Calu3 (cell line): ENCODE results near the gene EDEM2. TPM values are rescaled to one million over a fixed set of nuclear protein-coding genes. Genes with fewer than 3 reads are reported as not detected.
A peak's percentile ranks its signal among the peaks of the same experiment; 100 is the strongest.

Experiments used
- BruUV-seq: library from RNA; stranded (reverse); fragments of 400-500 nt; replicated peaks from 2 replicates; lab custom pipeline; 2021; lab: Mats Ljungman, UMichigan
- CTCF ChIA-PET: fragments of 300-600 bp; sonication (Branson Sonifier 250); formaldehyde crosslinking; loops from one replicate; lab custom pipeline; 2022; ENCODE audit warnings: antibody characterized with exemption; lab: Charles Lee
- DNase-seq: peaks from one replicate; pipeline ENCODE4 v3.0.0; 2022
- H3K27ac Mint-ChIP-seq: one replicate; pipeline ENCODE4 v1.8.0; 2022; ENCODE audit warnings: mixed read lengths; ENCODE audit not compliant: unreplicated experiment
- H3K27me3 Mint-ChIP-seq: one replicate; pipeline ENCODE4 v1.8.0; 2022; ENCODE audit warnings: mixed read lengths; ENCODE audit not compliant: unreplicated experiment
- H3K36me3 Mint-ChIP-seq: one replicate; pipeline ENCODE4 v1.8.0; 2022; ENCODE audit warnings: mild to moderate bottlenecking, moderate library complexity, mixed read lengths; ENCODE audit not compliant: insufficient read depth, unreplicated experiment
- H3K4me1 Mint-ChIP-seq: one replicate; pipeline ENCODE4 v1.8.0; 2022; ENCODE audit warnings: mild to moderate bottlenecking, low read depth, mixed read lengths; ENCODE audit not compliant: unreplicated experiment
- H3K4me3 Mint-ChIP-seq: one replicate; pipeline ENCODE4 v1.8.0; 2022; ENCODE audit warnings: mild to moderate bottlenecking, low read depth, moderate library complexity, mixed read lengths; ENCODE audit not compliant: unreplicated experiment
- H3K9me3 Mint-ChIP-seq: one replicate; pipeline ENCODE4 v1.8.0; 2022; ENCODE audit warnings: low read depth, mixed read lengths; ENCODE audit not compliant: unreplicated experiment
- CTCF ChIP-seq: fragments of 200-600 bp; IDR thresholded peaks from one replicate; pipeline ENCODE4 v1.8.0; 2022; ENCODE audit warnings: antibody characterized with exemption; ENCODE audit not compliant: unreplicated experiment
- intact Hi-C: fragments of 100-400 bp; cut with micrococcal nuclease; formaldehyde crosslinking; loops from one replicate; pipeline ENCODE4 v1.10.0; 2022; ENCODE audit not compliant: unreplicated experiment
- total RNA-seq: library from RNA; stranded (reverse); gene quantifications from 2 replicates; pipeline ENCODE4 v1.2.3, GENCODE V29; 2022

The EDEM2 gene
- total RNA-seq, 1 experiment from 2014 or later: 49.4 TPM

GRCh38 chr20:35145141-35145564 lies 2.0 kb downstream of the EDEM2 start:
- DNase-seq: peak; percentile 66
- Mint-ChIP-seq H3K27ac (peak overlapping the region; percentile 18), H3K36me3 (peaks cover 44% of the 10 kb centered on the region), H3K9me3 (no peaks in the 10 kb centered on the region), H3K4me1 (peaks cover 25% of the 10 kb centered on the region), H3K27me3 (no peaks in the 10 kb centered on the region), H3K4me3 (peak overlapping the region; percentile 87)
- CTCF ChIA-PET: interaction anchor here (0.5 to 3.5 kb wide), 40 partner anchors 11 to 601 kb away, joined by 3 to 86 read pairs (median 4); partner anchors contain the start of genes ACSS2, CEP250, EIF6 and MMP24
- BruUV-seq: no TSS peak
- peak; percentile 74 for TF ChIP-seq CTCF
- intact Hi-C loops: loop anchor here (1.0 to 5.0 kb wide), 3 partner anchors 63 to 313 kb away; no protein-coding TSS in a partner anchor

DNA sequence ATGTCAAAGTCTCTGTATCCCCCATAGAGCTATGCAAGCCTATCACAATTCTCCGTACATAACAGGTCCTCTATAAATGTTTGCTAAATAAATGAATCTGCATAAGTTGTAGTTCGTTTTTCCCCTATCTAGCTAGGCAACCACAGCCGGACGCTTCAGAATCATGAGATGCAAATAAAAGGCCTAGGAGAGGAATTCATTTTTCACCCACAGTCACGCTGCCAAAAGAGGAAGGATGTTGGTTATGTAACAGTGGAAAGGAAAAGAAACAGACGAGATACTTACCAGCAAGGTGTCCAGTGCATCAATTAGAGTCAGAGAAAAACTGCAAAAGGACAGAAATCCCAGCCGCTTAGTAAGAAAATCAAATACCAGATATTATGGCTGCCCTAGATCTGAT lies 2.4 kb downstream of the EDEM2 start:
- no peak overlapping the region for H3K4me3 Mint-ChIP-seq
- H3K9me3 Mint-ChIP-seq: no peaks in the 10 kb centered on the region
- no peak for DNase-seq

DNA sequence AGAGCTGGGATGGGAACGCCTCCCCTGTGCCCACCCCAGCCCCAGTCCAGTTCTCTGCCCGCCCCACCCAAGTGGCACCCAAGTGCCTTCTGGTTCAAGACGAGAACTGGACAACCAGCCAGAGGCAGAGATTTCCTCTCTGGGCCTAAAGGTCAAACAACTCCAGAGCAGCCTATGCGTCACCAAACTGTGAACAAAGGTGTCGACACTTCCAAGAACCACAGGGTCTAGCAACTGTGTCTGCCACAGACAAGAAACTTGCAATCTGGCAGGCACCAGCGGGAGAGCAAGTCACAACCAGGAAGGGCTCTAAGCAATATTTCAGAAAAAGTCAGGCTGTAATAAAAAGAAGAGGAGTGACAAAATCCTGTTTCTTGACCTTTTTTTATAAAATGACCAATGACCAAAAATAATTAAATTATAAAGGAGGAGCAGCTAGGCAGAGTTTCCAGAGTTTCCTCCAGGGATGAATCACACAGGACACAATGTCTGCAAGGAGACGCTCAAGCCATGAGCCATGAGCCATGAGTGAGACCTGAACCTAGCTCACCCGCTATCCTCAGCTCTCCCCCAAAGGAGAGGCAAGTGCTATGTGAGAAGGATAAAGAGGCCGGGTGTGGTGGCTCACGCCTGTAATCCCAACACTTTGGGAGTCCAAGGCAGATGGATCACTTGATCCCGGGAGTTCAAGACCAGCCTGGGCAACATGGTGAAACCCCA lies 11.1 kb downstream of the EDEM2 start:
- Mint-ChIP-seq H3K9me3 (no peaks in the 10 kb centered on the region), H3K27me3 (no peaks in the 10 kb centered on the region), H3K36me3 (peaks cover 68% of the 10 kb centered on the region), H3K27ac (no peak overlapping the region), H3K4me3 (no peak overlapping the region), H3K4me1 (no peaks in the 10 kb centered on the region)
- CTCF ChIA-PET: no interaction called here
- intact Hi-C loops: no loop called here
- BruUV-seq: no TSS peak
- TF ChIP-seq CTCF: no peak
- DNase-seq: no peak

More for the DNA sequence above, 2.4 kb downstream of the EDEM2 start:
- H3K4me1 Mint-ChIP-seq: peaks cover 25% of the 10 kb centered on the region
- TF ChIP-seq CTCF: no peak
- peak overlapping the region; percentile 18 for H3K27ac Mint-ChIP-seq
- H3K36me3 Mint-ChIP-seq: peaks cover 48% of the 10 kb centered on the region
- no TSS peak for BruUV-seq
- no peaks in the 10 kb centered on the region for H3K27me3 Mint-ChIP-seq
- intact Hi-C loops: loop anchor here (1.0 to 5.0 kb wide), 3 partner anchors 64 to 312 kb away; no protein-coding TSS in a partner anchor
- CTCF ChIA-PET: interaction anchor here (0.5 to 3.5 kb wide), 40 partner anchors 10 to 601 kb away, joined by 3 to 86 read pairs (median 4); partner anchors contain the start of genes ACSS2, CEP250, EIF6 and MMP24

DNA sequence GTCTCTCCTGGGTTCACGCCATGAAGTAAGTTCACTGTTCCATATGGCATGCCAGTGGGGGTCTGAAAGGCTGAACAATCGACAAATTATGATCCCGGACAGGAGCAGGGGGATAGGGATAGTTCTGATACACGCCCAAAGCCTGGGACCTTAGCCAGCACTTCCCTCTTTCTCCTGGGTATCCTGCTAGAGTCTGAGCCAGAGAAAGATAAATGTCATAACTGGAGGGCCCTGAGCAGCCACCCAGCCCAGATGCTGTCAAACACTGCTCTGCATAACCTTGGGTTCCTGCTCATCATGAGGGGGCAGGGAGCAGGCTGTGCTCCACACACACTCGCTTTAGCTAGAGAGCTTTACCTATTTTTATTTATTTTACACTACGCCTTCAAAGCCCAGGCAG lies 12.3 kb downstream of the EDEM2 start:
- H3K4me1 Mint-ChIP-seq: no peaks in the 10 kb centered on the region
- H3K27me3 Mint-ChIP-seq: no peaks in the 10 kb centered on the region
- no peak overlapping the region for H3K27ac Mint-ChIP-seq
- DNase-seq: no peak
- H3K4me3 Mint-ChIP-seq: no peak overlapping the region
- no TSS peak for BruUV-seq
- CTCF ChIA-PET: interaction anchor here (1.6 kb wide), 1 partner anchor 10 kb away, joined by 4 read pairs; no protein-coding TSS in a partner anchor
- no peak for TF ChIP-seq CTCF
- peaks cover 56% of the 10 kb centered on the region for H3K36me3 Mint-ChIP-seq
- intact Hi-C loops: no loop called here
- no peaks in the 10 kb centered on the region for H3K9me3 Mint-ChIP-seq
